Stimulated activated CD4-positive, alpha-beta T cell treated with anti-CD3 and anti-CD28 coated beads, Interleukin-12 subunit alpha, Interleukin-12 subunit beta, amount 100 ng/mL, for 4 hours (primary cell): ENCODE data around the gene NANOG.
"Not testable (repeated sequence)": the region's sequence is repeated elsewhere in the genome, so short reads cannot be mapped to it uniquely, and the experiment has no call there.

Experiments used
- DNase-seq: peaks from one replicate; pipeline ENCODE4 v3.0.0-alpha.2; 2020

The NANOG gene

DNA sequence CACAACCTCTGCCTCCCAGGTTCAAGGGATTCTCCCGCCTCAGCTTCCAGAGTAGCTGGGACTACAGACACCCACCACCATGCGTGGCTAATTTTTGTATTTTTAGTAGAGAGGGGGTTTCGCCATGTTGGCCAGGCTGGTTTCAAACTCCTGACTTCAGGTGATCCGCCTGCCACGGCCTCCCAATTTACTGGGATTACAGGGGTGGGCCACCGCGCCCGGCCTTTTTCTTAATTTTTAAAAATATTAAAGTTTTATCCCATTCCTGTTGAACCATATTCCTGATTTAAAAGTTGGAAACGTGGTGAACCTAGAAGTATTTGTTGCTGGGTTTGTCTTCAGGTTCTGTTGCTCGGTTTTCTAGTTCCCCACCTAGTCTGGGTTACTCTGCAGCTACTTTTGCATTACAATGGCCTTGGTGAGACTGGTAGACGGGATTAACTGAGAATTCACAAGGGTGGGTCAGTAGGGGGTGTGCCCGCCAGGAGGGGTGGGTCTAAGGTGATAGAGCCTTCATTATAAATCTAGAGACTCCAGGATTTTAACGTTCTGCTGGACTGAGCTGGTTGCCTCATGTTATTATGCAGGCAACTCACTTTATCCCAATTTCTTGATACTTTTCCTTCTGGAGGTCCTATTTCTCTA lies at the start of gene NANOG:
NANOG (plus strand) TSS at position 519 of the 645 bp plus-strand sequence. CDS start 213 bp downstream, outside the sequence.
- not testable (repeated sequence) for DNase-seq

DNA sequence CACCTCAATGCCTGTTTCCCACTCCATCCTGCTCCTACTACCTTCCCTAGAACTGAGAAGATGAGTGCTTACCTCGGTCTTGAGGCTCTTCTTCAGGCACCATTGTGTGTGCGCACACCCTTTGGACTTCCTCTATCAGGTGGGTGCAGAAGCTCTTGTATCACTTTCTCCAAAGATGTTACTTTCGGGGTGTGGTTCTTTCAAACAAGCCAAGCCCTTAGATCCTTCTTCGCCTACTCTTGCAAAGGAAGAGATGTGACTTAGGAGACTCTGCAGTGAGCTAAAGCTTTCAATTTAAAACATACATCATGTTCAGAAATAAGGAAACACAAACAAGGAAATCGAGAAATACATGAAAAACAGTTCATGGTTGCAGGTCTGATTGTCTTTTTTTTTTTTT lies 42.0 kb upstream of the NANOG start, which contains the start of gene CLEC4C:
CLEC4C (minus strand) TSS at position 130 of the 400 bp plus-strand sequence; CDS start at position 103, 27 bp downstream.
- DNase-seq: no peak

DNA sequence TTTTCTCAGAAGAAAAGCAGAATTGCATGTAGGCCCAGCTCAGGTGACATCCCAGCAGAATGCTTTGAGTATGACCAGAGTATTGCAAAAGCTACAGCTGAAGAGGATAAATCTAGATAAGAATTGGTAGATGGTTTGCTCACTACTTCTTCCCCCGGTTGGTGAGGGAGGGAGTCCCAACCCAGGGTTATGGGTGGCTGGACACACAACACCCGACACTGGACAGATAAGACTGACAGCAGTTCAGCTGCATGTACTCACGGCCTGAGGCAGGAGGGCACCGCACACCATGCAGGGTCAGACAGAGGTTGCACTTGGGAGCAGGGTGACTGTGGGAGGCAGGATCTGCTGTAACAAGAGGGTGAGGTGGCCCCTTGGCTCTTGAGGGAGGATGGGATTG lies 40.4 kb upstream of the NANOG start:
- no peak for DNase-seq

DNA sequence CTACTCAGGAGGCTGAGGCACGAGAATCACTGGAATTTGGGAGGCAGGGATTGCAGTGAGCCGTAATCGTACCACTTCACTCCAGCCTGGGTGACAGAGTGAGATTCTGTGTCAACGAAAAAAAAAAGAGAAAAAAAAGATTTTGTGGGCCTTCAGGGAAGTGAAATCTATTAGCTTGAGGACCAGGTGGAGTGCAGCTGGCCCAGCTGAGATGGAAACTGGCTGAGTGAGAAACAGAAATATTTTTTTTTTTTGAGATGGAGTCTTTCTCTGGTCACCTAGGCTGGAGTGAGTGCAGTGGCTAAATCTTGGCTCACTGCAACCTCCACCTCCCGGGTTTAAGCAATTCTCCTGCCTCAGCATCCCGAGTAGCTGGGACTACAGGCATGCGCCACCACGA lies 39.8 kb upstream of the NANOG start:
- no peak for DNase-seq

DNA sequence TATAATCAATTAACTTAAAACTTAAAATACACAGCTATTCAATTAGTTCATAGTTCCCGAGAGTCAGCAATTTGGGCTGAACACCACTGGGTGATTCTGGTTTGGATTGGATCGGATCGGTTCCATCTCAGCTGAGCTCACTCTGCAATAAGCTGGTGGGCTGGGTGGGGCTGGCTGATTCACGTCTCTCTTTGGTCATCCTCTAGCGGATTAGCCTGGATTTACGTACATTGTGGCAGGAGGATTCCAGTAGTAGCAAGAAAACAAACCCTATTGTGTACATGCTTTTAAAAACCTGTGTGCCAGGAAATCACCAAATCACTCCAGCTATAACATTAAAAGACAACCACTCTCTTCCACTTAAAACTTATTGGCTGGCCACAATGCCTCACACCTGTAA lies 38.9 kb upstream of the NANOG start:
- no peak for DNase-seq

DNA sequence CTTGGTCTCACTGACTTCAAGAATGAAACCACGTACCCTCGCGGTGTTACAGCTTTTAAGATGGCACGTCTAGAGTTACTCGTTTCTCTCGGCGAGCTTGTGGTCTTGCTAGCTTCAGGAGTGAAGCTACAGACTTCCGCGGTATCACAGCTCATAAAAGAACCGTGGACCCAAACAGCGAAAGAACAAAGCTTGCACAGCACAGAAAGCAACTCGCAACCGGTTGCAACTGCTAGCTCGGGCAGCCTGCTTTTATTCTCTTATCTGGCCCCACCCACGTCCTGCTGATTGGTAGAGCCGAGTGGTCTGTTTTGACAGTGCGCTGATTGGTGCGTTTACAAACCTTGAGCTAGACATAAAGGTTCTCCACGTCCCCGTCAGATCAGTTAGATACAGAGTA lies 37.8 kb upstream of the NANOG start:
- DNase-seq: no peak

DNA sequence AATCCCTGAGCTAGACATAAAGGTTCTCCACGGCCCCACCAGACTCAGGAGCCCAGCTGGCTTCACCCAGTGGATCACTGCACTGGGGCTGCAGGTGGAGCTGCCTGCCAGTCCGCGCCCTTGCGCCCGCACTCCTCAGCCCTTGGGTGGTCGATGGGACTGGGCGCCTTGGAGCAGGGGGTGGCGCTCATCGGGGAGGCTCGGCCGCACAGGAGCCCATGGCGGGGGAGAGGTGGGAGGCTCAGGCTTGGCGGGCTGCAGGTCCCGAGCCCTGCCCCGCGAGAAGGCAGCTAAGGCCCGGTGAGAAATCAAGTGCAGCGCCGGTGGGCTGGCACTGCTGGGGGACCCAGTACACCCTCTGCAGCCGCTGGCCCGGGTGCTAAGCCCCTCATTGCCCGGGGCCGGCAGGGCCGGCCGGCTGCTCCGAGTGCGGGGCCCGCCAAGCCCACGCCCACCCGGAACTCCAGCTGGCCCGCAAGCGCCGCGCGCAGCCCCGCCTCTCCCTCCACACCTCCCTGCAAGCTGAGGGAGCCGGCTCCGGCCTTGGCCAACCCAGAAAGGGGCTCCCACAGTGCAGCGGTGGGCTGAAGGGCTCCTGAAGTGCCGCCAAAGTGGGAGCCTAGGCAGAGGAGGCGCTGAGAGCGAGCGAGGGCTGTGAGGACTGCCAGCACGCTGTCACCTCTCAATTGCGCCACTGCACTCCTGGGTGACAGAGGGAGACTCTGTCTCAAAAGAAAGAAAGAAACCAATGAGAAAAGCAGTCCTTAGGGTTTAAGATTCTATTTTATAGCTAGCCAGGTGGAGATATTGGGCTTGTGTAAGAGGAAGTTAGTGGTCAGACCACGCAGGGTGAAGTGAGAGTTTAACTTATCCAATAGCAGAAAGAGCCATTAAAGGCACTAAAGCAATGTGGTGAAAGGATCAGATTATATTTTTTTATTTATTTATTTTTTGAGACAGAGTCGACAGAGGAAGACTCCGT lies 37.0 kb upstream of the NANOG start:
- not testable (repeated sequence) for DNase-seq

DNA sequence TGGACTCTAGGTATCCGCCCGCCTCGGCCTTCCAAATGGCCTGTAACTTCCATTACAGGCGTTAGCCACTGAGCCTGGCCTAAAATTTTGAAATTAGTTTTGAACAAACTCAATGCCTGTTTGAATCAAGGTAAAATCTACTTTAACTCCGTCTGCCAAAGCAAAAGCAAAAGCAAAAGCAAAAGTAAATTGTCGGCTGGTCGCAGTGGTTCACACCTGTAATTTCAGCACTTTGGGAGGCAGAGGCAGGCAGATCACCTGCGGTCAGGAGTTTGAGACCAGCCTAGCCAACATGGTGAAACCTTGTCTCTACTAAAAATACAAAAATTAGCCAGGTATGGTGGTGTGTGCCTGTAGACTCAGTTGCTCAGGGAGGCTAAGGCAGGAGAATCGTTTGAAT lies 33.5 kb upstream of the NANOG start:
- not testable (repeated sequence) for DNase-seq

DNA sequence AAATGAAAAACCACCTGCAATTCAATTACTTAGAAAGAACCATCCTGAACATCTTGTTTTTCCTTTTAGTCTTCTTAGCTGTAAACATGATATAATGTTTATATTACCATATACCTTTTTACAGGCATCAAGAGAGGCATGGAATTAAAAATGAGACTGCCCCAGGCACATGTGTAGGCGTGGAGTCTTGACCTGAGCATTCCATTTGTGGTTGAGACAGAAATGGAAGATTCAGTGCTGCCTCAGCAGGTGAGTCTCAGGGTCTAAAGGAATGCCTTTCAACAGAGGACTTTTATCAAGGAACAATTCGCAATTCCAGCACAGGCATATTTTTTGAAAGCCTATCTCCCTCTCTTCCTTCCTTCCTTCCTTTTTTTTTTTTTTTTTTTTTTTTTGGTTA lies 32.2 kb upstream of the NANOG start:
- DNase-seq: no peak

DNA sequence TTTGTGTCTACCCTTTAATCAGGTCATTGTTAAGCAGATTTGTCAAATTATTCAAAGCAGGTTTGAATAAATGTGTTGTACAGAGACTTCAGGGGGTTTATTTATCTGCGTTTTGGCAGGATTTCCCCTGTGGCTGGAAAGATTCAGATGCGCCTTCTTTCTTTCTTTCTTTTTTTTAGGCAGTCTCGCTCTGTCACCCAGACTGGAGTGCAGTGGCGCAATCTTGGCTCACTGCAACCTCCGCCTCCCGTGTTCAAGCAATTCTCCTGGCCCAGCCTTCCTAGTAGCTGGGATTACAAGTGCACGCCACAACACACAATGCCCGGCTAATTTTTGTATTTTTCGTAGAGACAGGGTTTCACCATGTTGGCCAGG lies 30.4 kb upstream of the NANOG start:
- no peak for DNase-seq

DNA sequence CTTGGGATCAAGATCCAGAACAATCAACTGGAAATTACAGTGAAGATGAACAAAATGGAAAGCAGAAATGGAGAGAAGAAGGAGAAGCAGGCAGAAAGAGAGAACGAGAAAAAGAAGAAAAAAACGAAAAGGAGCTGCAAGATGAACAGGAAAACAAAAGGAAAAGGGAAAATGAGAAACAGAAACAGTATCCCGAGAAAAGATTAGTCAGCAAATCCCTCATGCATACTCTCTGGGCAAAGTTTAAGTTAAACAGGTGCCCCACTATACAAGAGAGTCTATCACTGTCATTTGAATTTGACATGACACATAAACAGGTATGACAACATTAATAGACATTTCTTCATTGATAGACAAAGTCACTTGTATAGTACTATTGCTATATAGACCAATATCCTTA lies 19.2 kb upstream of the NANOG start:
- no peak for DNase-seq

DNA sequence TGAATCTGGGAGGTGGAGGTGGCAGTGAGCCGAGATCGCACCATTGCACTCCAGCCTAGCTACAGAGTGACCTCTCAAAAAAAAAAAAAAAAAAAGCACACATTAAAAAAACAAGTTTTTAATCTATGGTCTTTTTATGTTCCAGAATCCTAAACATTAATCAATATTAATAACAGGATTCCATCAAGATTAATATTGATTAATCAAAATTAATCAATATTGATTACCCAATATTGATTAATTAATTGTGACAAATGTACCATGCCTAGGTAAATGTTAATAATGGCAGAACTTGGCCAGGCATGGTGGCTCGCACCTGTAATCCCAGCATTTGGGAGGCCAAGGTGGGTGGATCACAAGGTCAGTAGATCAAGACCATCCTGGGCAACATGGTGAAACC lies 7.9 kb upstream of the NANOG start:
- no peak for DNase-seq

DNA sequence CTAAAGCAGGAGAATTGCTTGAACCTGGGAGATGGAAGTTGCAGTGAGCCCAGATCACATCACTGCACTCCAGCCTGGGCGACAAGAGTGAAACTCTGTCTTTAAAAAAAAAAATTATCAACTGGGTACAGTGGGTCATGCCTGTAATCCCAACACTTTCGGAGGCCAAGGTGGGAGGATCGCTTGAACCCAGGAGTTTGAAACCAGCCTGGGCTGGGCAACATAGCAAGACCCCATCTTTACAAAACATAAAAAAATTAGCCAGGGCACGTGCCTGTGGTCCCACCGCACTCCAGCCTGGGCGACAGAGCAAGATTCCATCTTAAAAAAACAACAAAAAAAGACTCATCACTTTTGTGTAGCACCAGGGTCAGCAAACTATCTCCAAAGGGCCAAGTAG lies 7.1 kb upstream of the NANOG start:
- no peak for DNase-seq

DNA sequence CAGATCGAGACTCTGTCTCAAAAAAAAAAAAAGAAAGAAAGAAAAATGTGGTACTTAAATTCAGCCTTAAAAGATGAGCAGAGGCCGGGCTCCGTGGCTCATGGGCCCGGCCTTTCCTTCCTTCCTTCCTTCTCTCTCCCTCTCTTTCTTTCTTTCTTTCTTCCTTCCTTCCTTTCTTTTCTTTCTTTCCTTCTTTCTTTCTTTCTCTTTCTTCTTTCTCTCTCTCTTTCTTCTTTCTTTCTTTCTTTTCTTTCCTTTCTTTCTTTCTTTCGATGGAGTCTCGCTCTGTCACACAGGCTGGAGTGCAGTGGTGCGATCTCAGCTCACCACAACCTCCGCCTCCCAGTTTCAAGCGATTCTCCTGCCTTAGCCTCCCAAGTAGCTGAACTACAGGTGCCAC lies 5.8 kb upstream of the NANOG start:
- not testable (repeated sequence) for DNase-seq

DNA sequence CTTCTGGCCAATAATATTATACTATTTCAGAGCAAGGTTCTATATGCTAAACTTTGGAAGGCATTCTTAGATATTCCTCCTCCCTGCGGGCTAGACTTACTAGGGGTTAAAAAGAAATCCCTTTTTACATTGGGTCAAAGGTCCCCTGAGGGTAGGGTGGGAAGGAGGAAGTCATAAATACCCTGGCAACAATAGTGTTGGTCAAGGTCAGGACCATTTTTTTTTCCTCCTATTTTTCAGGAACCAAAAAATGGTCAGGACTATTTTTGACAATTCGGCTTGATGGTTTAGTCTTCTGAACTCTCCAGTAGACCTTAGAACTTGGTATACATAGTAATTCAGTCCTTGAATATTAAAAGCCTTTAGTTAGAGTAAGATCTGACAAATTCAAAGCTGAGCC lies 4.5 kb upstream of the NANOG start:
- DNase-seq: no peak

DNA sequence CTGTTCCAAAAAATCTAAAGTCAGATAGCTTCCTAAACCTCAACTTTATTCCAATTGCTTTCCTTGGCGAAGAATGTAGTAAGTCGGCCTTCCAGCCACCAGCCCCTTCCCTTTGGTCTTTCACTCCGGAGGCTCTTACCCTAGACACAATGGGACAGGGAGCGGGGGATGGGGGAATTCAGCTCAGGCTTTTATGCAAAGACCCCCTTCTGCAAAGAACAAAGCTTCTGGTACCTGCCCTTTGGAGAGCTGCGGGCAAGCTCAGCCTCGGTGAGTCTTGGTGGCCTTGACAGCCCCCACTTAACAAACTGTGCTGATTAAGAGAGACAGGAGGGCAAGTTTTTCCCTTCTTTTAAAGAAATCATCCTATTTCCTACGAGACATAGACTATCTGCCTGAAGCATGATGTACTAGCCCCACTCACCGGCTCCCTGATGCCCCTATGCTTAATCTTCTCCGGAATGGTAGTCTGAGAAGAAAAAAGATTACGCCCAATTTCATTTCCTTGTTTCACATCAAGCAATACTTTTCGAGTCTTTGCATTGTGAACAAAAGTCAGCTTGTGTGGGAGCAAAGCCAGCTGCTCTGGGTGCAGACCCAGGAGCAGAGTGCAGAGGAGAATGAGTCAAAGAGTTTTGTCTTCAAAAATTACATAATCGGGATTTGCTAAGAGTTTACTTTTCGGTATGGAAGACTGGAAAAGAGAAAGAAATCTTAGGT lies 1.5 kb upstream of the NANOG start:
- no peak for DNase-seq

DNA sequence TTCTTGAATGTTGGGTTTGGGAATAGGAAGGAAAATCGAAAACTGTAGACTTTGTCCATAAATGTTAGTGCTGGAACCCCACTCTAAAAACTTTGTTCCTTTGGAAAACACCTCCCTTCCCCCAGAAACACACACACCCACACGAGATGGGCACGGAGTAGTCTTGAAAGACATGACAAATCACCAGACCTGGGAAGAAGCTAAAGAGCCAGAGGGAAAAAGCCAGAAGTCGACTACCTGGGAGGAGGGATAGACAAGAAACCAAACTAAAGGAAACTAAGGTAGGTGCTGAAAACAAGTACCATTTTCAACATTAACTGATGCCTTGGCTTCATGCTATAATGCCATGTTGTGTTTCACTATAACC lies 925 bp upstream of the NANOG start:
- no peak for DNase-seq

DNA sequence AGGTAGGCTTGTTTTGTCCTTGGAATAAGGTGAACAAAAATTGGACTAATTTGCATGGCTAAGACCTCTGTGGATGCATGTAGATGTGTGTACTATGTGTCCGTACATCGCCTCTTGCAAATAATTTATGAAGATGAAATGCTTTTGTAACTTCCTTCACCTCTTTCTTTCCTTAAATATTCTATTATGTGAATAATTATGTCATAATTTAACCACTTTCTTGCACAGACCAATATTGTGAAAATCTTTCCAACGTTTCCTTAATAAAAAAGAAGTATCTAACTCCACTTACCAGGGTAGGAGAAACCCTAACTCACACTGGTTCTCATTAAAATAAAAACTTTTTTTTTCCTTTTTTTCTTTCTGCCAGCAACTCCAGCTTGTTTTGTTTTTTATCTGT lies 4.0 kb downstream of the NANOG start:
- DNase-seq: no peak

DNA sequence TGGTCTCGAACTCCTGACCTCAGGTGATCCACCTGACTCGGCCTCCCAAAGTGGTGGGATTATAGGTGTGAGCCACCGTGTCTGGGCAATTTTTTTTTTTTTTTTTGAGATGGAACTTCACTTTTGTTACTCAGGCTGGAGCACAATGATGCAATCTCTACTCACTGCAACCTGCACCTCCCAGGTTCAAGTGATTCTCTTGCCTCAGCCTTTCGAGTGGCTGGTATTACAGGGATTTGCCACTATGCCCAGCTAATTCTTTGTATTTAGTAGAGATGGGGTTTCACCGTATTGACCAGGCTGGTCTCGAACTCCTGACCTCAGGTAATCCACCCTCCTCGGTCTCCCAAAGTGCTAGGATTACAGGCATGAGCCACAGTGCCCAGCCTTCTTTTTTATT lies 8.1 kb downstream of the NANOG start:
- DNase-seq: not testable (repeated sequence)

DNA sequence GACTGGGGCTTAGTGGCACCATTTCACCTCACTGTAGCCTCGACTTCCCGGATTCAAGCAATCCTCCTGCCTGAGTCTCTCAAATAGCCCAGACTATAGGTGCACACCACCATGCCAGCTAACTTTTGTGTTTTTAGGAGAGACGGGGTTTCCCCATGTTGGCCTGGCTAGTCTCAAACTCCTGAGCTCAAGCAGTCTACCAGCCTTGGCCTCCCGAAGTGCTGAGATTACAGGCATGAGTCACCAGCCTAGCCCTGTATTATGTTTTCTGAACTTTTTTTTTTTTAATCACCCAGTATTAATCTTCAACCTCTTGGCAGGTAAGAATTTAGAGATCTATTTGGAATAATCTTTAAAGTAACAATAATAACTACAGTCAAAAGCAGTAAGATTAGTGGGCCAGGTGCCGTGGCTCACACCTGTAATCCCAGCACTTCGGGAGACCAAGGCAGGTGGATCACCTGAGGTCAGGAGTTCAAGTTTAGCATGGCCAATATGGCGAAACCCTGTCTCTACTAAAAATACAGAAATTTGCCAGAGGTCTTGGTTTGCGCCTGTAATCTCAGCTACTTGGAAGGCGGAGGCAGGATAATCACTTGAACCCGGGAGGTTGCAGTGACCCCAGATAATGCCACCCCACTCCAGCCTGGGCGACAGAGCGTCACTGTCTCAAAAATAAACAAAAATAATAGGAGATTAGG lies 8.6 kb downstream of the NANOG start:
- no peak for DNase-seq

DNA sequence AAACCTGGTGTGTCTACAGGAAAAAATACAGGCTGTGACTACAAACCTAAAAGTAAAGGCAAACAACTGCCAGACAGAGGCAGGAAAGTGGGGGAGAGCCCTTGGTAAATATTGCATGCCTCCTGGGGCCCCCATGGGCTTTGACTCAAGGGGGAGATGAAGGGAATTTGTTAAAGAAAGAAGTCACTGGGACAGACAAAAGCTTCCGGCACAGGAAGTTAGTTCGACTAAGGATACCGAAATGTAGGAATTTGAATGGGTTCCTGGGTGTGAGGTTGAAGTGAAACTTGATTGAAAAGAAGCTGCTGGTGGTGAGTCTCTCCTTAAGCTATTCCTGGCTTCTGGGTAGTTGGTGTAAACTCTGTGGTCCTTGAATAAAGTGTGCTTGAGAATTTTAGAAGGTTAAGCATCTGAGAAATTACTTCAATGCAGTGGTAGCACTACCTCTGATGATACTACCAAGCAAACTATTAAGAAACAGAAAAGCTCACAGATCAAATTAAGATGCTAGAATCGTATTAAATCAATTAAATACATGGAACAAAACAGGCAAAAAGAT lies 9.6 kb downstream of the NANOG start:
- not testable (repeated sequence) for DNase-seq

DNA sequence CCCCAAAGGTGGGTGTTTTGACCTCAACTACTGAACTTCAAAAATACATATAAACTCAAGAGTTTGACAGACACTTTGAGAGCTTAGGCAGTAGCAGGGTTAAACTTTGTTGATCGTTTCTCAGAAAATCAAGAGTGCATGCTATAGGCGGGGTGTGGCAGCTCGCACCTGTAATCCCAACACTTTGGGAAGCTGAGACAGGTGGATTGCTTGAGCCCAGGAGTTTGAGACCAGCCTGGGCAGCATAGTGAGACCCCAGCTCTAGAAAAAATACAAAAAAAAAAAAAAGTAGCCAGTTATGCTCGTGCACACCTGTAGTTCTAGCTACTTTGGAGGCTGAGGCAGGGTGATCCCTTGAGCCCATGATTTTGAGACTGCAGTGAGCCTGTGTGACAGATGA lies 12.3 kb downstream of the NANOG start:
- no peak for DNase-seq

DNA sequence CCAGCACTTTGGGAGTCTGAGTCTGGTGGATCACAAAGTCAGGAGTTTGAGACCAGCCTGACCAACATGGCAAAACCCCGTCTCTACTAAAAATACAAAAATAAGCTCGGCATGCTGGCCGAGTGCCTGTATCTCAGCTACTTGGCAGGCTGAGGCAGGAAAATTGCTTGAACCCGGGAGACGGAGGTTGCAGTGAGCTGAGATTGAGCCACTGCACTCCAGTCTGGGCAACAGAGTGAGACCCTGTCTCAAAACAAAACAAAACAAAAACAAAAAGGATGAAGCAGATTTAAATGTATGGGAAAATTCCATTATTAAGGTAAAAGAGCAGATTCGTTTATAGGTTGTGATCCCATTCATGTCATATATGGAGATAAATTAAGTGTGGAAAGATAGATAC lies 17.1 kb downstream of the NANOG start:
- not testable (repeated sequence) for DNase-seq
